ENCODE data around the gene FLACC1. TPM values are rescaled to one million over a fixed set of nuclear protein-coding genes. Genes with fewer than 3 reads are reported as not detected.

FLACC1 gene
- total and polyA plus RNA-seq, 9 of the 15 experiments (the other 6 are each of a cell fraction or from before 2014, with no cell fraction given) = 0.07 to 0.68 (median 0.22) TPM; not detected in 2

GRCh38 chr2:201260302-201260800, 96.8 kb downstream of the FLACC1 start, which contains the start of gene CASP8 (continued):
- TF ChIP-seq, protein P1, sequence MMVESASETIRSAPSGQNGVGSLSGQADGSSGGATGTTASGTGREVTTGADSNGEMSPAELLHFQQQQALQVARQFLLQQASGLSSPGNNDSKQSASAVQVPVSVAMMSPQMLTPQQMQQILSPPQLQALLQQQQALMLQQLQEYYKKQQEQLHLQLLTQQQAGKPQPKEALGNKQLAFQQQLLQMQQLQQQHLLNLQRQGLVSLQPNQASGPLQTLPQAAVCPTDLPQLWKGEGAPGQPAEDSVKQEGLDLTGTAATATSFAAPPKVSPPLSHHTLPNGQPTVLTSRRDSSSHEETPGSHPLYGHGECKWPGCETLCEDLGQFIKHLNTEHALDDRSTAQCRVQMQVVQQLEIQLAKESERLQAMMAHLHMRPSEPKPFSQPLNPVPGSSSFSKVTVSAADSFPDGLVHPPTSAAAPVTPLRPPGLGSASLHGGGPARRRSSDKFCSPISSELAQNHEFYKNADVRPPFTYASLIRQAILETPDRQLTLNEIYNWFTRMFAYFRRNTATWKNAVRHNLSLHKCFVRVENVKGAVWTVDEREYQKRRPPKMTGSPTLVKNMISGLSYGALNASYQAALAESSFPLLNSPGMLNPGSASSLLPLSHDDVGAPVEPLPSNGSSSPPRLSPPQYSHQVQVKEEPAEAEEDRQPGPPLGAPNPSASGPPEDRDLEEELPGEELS (CRISPR knock-in tag; IDR thresholded peaks at IDR 0.05; ENCODE audit: borderline replicate concordance) = no peak
- TF ChIP-seq RBM22 (IDR thresholded peaks at IDR 0.05; ENCODE audit: low read depth, low read length, poor library complexity, severe bottlenecking) = no peak
- TF ChIP-seq POU5F1 (IDR thresholded peaks at IDR 0.05; ENCODE audit: borderline replicate concordance, low read depth, low read length, partially characterized antibody) = no peak
- no peak for TF ChIP-seq CHD1 (IDR thresholded peaks at IDR 0.05; ENCODE audit: low read length)
- TF ChIP-seq GABPA (tag; conservative IDR thresholded peaks at IDR 0.05; ENCODE audit: low read depth) = peak; percentile 68
- TF ChIP-seq PATZ1 (CRISPR knock-in tag; IDR thresholded peaks at IDR 0.05; ENCODE audit: borderline replicate concordance) = no peak
- TF ChIP-seq, protein P2, sequence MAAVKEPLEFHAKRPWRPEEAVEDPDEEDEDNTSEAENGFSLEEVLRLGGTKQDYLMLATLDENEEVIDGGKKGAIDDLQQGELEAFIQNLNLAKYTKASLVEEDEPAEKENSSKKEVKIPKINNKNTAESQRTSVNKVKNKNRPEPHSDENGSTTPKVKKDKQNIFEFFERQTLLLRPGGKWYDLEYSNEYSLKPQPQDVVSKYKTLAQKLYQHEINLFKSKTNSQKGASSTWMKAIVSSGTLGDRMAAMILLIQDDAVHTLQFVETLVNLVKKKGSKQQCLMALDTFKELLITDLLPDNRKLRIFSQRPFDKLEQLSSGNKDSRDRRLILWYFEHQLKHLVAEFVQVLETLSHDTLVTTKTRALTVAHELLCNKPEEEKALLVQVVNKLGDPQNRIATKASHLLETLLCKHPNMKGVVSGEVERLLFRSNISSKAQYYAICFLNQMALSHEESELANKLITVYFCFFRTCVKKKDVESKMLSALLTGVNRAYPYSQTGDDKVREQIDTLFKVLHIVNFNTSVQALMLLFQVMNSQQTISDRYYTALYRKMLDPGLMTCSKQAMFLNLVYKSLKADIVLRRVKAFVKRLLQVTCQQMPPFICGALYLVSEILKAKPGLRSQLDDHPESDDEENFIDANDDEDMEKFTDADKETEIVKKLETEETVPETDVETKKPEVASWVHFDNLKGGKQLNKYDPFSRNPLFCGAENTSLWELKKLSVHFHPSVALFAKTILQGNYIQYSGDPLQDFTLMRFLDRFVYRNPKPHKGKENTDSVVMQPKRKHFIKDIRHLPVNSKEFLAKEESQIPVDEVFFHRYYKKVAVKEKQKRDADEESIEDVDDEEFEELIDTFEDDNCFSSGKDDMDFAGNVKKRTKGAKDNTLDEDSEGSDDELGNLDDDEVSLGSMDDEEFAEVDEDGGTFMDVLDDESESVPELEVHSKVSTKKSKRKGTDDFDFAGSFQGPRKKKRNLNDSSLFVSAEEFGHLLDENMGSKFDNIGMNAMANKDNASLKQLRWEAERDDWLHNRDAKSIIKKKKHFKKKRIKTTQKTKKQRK (IDR thresholded peaks at IDR 0.05; ENCODE audit: borderline replicate concordance, low read depth, low read length) = no peak
- TF ChIP-seq, protein P3, sequence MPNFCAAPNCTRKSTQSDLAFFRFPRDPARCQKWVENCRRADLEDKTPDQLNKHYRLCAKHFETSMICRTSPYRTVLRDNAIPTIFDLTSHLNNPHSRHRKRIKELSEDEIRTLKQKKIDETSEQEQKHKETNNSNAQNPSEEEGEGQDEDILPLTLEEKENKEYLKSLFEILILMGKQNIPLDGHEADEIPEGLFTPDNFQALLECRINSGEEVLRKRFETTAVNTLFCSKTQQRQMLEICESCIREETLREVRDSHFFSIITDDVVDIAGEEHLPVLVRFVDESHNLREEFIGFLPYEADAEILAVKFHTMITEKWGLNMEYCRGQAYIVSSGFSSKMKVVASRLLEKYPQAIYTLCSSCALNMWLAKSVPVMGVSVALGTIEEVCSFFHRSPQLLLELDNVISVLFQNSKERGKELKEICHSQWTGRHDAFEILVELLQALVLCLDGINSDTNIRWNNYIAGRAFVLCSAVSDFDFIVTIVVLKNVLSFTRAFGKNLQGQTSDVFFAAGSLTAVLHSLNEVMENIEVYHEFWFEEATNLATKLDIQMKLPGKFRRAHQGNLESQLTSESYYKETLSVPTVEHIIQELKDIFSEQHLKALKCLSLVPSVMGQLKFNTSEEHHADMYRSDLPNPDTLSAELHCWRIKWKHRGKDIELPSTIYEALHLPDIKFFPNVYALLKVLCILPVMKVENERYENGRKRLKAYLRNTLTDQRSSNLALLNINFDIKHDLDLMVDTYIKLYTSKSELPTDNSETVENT (CRISPR knock-in tag; IDR thresholded peaks at IDR 0.05) = no peak
- TF ChIP-seq FOXM1 (IDR thresholded peaks at IDR 0.05; ENCODE audit: low read depth) = no peak
- TF ChIP-seq FOXM1 (CRISPR knock-in tag; IDR thresholded peaks at IDR 0.05; ENCODE audit: low read depth) = no peak
- no peak for TF ChIP-seq ZNF121 (CRISPR knock-in tag; conservative IDR thresholded peaks at IDR 0.05)
- no peak for TF ChIP-seq ZEB2 (IDR thresholded peaks at IDR 0.05)
- no peak for TF ChIP-seq ZNF3 (CRISPR knock-in tag; IDR thresholded peaks at IDR 0.05)
- no peak for TF ChIP-seq PHTF2 (CRISPR knock-in tag; IDR thresholded peaks at IDR 0.05)
- TF ChIP-seq TAL1 (IDR thresholded peaks at IDR 0.05) = no peak
- 0 out of 2 replicates have a peak, but pooled peaks have one; percentile 13 for TF ChIP-seq RHOXF2B (CRISPR knock-in tag; conservative IDR thresholded peaks at IDR 0.05)
- TF ChIP-seq RBM17 (IDR thresholded peaks at IDR 0.05; ENCODE audit: borderline replicate concordance, low read depth, low read length) = no peak
- TF ChIP-seq, protein P4, sequence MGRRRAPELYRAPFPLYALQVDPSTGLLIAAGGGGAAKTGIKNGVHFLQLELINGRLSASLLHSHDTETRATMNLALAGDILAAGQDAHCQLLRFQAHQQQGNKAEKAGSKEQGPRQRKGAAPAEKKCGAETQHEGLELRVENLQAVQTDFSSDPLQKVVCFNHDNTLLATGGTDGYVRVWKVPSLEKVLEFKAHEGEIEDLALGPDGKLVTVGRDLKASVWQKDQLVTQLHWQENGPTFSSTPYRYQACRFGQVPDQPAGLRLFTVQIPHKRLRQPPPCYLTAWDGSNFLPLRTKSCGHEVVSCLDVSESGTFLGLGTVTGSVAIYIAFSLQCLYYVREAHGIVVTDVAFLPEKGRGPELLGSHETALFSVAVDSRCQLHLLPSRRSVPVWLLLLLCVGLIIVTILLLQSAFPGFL (CRISPR knock-in tag; IDR thresholded peaks at IDR 0.05) = no peak
